SK-N-SH (cell line): Measurements from ENCODE around the gene LCE1E. TPM values are rescaled to one million over a fixed set of nuclear protein-coding genes. Genes with fewer than 3 reads are reported as not detected.

Experiments
- CTCF ChIA-PET: fragments of 300-600, 350-600 bp; formaldehyde crosslinking; extraction: SDS; loops from one replicate; lab custom pipeline; 2021; lab: Yijun Ruan, JAX
- POLR2A ChIA-PET: fragments of 350-600 bp; sonication (Branson Sonifier 250); formaldehyde crosslinking; extraction: SDS; loops from one replicate; lab custom pipeline; 2020; ENCODE audit warnings: antibody characterized with exemption, inconsistent platforms; lab: Yijun Ruan, JAX
- DNase-seq: peaks from one replicate; pipeline ENCODE4 v3.0.0; 2012
- H2AFZ ChIP-seq: fragments of 200-600 bp; sonication (generic); 2 replicates; pipeline ENCODE4 v1.8.1; 2016; ENCODE audit warnings: antibody characterized with exemption, mild to moderate bottlenecking, low read depth
- H3F3A ChIP-seq: fragments of 200-600 bp; sonication (generic); replicated peaks from 2 replicates; pipeline ENCODE3; 2016; ENCODE audit warnings: antibody characterized with exemption, mild to moderate bottlenecking; ENCODE audit not compliant: insufficient read depth
- H3K27ac ChIP-seq, 2 experiments: fragments of 200-500 bp in 1 of 2; fragments of 200-600 bp in 1 of 2; sonication (Bioruptor generic) in 1 of 2; sonication (generic), shearing (Covaris generic) in 1 of 2; 2 replicates each; pipeline versions ENCODE4 v1.5.1 to v1.6.1; 2014 to 2016; ENCODE audit warnings: low read depth in 2 of 2, inconsistent platforms in 1 of 2, low read length in 1 of 2, mild to moderate bottlenecking in 1 of 2, mixed read lengths in 1 of 2
- H3K27me3 ChIP-seq: fragments of 200-600 bp; sonication (generic), shearing (Covaris generic); 2 replicates; pipeline ENCODE4 v1.6.1; 2016; ENCODE audit warnings: mixed run types; ENCODE audit not compliant: insufficient read depth
- H3K36me3 ChIP-seq, 2 experiments: fragments of 200-500 bp in 1 of 2; fragments of 200-600 bp in 1 of 2; sonication (Bioruptor generic) in 1 of 2; sonication (generic) in 1 of 2; replicated peaks in 1 of 2; 2 replicates each; pipeline versions ENCODE3 to v1.5.1; 2014 to 2016; ENCODE audit warnings: low read length in 1 of 2, mild to moderate bottlenecking in 1 of 2; ENCODE audit not compliant: insufficient read depth in 2 of 2, control insufficient read depth in 1 of 2
- H3K4me1 ChIP-seq, 2 experiments: fragments of 200-500 bp in 1 of 2; fragments of 200-600 bp in 1 of 2; sonication (Bioruptor generic) in 1 of 2; sonication (generic), shearing (Covaris generic) in 1 of 2; 2 replicates each; pipeline versions ENCODE4 v1.5.1 to v1.6.1; 2014 to 2016; ENCODE audit warnings: low read depth in 1 of 2, low read length in 1 of 2, mixed run types in 1 of 2; ENCODE audit not compliant: insufficient read depth in 2 of 2, control insufficient read depth in 1 of 2
- H3K4me2 ChIP-seq: fragments of 200-600 bp; sonication (generic), shearing (Covaris generic); 2 replicates; pipeline ENCODE4 v1.6.1; 2017; ENCODE audit warnings: mixed run types
- H3K4me3 ChIP-seq, 2 experiments: fragments of 200-500 bp in 1 of 2; fragments of 200-600 bp in 1 of 2; sonication (Bioruptor generic) in 1 of 2; sonication (generic), shearing (Covaris generic) in 1 of 2; 2 replicates each; pipeline versions ENCODE4 v1.5.1 to v1.8.1; 2014 to 2016; ENCODE audit warnings: low read depth in 2 of 2, inconsistent platforms in 1 of 2, low read length in 1 of 2, mild to moderate bottlenecking in 1 of 2, mixed read lengths in 1 of 2, moderate library complexity in 1 of 2
- H3K79me2 ChIP-seq: fragments of 200-600 bp; sonication (generic); 2 replicates; pipeline ENCODE4 v1.8.1; 2017; ENCODE audit warnings: mild to moderate bottlenecking; ENCODE audit not compliant: insufficient read depth
- H3K9ac ChIP-seq: fragments of 200-600 bp; sonication (generic); 2 replicates; pipeline ENCODE4 v1.6.1; 2017; ENCODE audit warnings: mixed run types
- H3K9me2 ChIP-seq: fragments of 200-600 bp; sonication (generic); 2 replicates; pipeline ENCODE4 v1.6.1; 2017; ENCODE audit warnings: mixed run types
- H3K9me3 ChIP-seq: fragments of 200-600 bp; sonication (generic); 2 replicates; pipeline ENCODE4 v1.6.1; 2017; ENCODE audit warnings: mixed run types, mild to moderate bottlenecking, moderate library complexity
- H4K20me1 ChIP-seq: fragments of 200-600 bp; sonication (generic); 2 replicates; pipeline ENCODE4 v1.6.1; 2017; ENCODE audit warnings: mild to moderate bottlenecking, mixed run types; ENCODE audit not compliant: insufficient read depth
- CHD2 ChIP-seq: fragments of 150-350 bp; IDR thresholded peaks from 2 replicates; pipeline ENCODE4 v1.6.1; 2018; ENCODE audit warnings: low read length; ENCODE audit not compliant: partially characterized antibody
- ELF1 ChIP-seq: IDR thresholded peaks from 2 replicates; pipeline ENCODE4 v1.4.0; 2012
- EZH2phosphoT487 ChIP-seq: fragments of 200-600 bp; sonication (generic); IDR thresholded peaks from 2 replicates; pipeline ENCODE4 v1.6.1; 2017; ENCODE audit warnings: low read depth, mixed run types, mild to moderate bottlenecking, antibody characterized with exemption, moderate library complexity, borderline replicate concordance
- FOSL2 ChIP-seq: IDR thresholded peaks from 2 replicates; pipeline ENCODE4 v1.4.0; 2012; ENCODE audit warnings: low read depth, mild to moderate bottlenecking, moderate library complexity, borderline replicate concordance
- FOXJ3 ChIP-seq: sonication (generic); formaldehyde crosslinking; IDR thresholded peaks from 2 replicates; pipeline ENCODE4 v1.5.1; 2020; ENCODE audit warnings: mild to moderate bottlenecking, missing genetic modification reagents
- FOXM1 ChIP-seq: IDR thresholded peaks from 2 replicates; pipeline ENCODE4 v1.4.0; 2012; ENCODE audit warnings: low read depth, mild to moderate bottlenecking
- GABPA ChIP-seq: IDR thresholded peaks from 2 replicates; pipeline ENCODE4 v1.4.0; 2012; ENCODE audit warnings: low read depth, mild to moderate bottlenecking
- MAX ChIP-seq: IDR thresholded peaks from 2 replicates; pipeline ENCODE4 v1.4.0; 2012; ENCODE audit warnings: low read depth
- MEF2A ChIP-seq: IDR thresholded peaks from 2 replicates; pipeline ENCODE4 v1.4.0; 2012; ENCODE audit warnings: low read depth, borderline replicate concordance
- MXI1 ChIP-seq: IDR thresholded peaks from 2 replicates; pipeline ENCODE4 v1.6.1; 2012; ENCODE audit warnings: mild to moderate bottlenecking, low read depth, low read length, improper control_type of control experiment
- NFIC ChIP-seq: IDR thresholded peaks from 2 replicates; pipeline ENCODE4 v1.4.0; 2012; ENCODE audit warnings: borderline replicate concordance
- NRF1 ChIP-seq: IDR thresholded peaks from 2 replicates; pipeline ENCODE4 v1.6.1; 2012; ENCODE audit warnings: low read depth, mild to moderate bottlenecking, low read length
- POLR2AphosphoS5 ChIP-seq: IDR thresholded peaks from 2 replicates; pipeline ENCODE4 v1.6.1; 2012; ENCODE audit warnings: low read depth, low read length
- REST ChIP-seq: IDR thresholded peaks from 2 replicates; pipeline ENCODE4 v1.6.1; 2012; ENCODE audit warnings: mild to moderate bottlenecking, low read depth, low read length, moderate library complexity
- RFX5 ChIP-seq: IDR thresholded peaks from 2 replicates; pipeline ENCODE4 v1.6.1; 2012; ENCODE audit warnings: mild to moderate bottlenecking, improper control_type of control experiment, low read length
- RXRA ChIP-seq: IDR thresholded peaks from 2 replicates; pipeline ENCODE4 v1.4.0; 2012; ENCODE audit warnings: low read depth, mild to moderate bottlenecking, borderline replicate concordance
- TAF1 ChIP-seq: IDR thresholded peaks from 2 replicates; pipeline ENCODE4 v1.6.1; 2012; ENCODE audit warnings: low read depth, mild to moderate bottlenecking, low read length, moderate library complexity, borderline replicate concordance
- YY1 ChIP-seq: IDR thresholded peaks from 2 replicates; pipeline ENCODE4 v1.4.0; 2012; ENCODE audit warnings: low read depth, mild to moderate bottlenecking
- WGBS: methylation state at CpG from one replicate; pipeline ENCODE4 v1.1.6; 2017; ENCODE audit warnings: low lambda C conversion rate; 5-methylcytosine and 5-hydroxymethylcytosine counted together
- polyA plus RNA-seq, 3 experiments: library from polyadenylated mRNA; depleted of rRNA; stranded (reverse); fragments of >200 nt; gene quantifications; 2 replicates each; pipeline ENCODE4 v1.2.3, GENCODE V29; 2012
- TF ChIP-seq, protein P1 (sequence below): fragments of 150-350 bp; IDR thresholded peaks from 2 replicates; pipeline ENCODE4 v1.6.1; 2017; ENCODE audit warnings: antibody characterized with exemption, low read length, low read depth, borderline replicate concordance

Gene LCE1E
- polyA plus RNA-seq, 1 of the 3 experiments (the other 2 are of a cell fraction): not detected

DNA sequence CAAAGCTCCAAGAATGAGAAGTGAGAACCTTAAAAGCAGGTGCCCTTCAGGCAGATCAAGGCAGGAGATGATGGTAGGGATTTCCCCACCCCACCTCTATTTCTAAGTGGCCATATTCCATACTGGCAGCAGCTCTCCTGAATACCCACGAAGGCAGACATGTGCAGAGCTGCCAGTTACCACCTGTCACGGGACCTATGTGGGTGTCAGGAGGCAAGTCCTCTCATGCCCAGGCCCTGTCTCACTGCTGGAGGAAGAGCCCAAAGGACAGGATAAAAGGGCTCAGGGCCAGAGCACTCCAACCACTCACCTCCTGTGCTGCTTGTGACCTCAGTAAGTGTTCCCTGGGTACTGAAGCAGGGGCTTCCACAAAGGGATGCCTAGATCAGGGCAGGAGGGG, 25.0 kb downstream of the LCE1E start:
- no peaks in the 10 kb centered on the region for H3K9me2 ChIP-seq
- H3F3A ChIP-seq: no peaks in the 10 kb centered on the region
- CTCF ChIA-PET: no interaction called here
- no peak overlapping the region for H3K4me3 ChIP-seq
- no peaks in the 10 kb centered on the region for H3K9me3 ChIP-seq
- no peaks in the 10 kb centered on the region for H4K20me1 ChIP-seq
- no peak overlapping the region for H3K4me2 ChIP-seq
- POLR2A ChIA-PET: no interaction called here
- H2AFZ ChIP-seq: no peak overlapping the region
- no peak overlapping the region for H3K9ac ChIP-seq
- H3K4me1 ChIP-seq: no peaks in the 10 kb centered on the region
- no peaks in the 10 kb centered on the region for H3K36me3 ChIP-seq
- TF ChIP-seq NRF1: no peak
- no peak for TF ChIP-seq MAX
- TF ChIP-seq EZH2phosphoT487: no peak
- no peak for TF ChIP-seq NFIC
- TF ChIP-seq GABPA: no peak
- TF ChIP-seq MEF2A: no peak
- TF ChIP-seq FOXM1: no peak
- no peak for TF ChIP-seq FOSL2
- TF ChIP-seq POLR2AphosphoS5: no peak
- no peak for TF ChIP-seq TAF1
- TF ChIP-seq, all 33 proteins: peak for 0
- 0% methylated on average over 2 of the region's 2 CpGs for WGBS
- no peaks in the 10 kb centered on the region for H3K79me2 ChIP-seq
- H3K27ac ChIP-seq: no peak overlapping the region
- no peak for DNase-seq
- H3K27me3 ChIP-seq: no peaks in the 10 kb centered on the region

- no peak for DNase-seq
- CTCF ChIA-PET: no interaction called here
- no peak within 1 kb of the TSS for H3K9ac ChIP-seq
- H3K4me1 ChIP-seq: no peaks in the 10 kb centered on the region
- H3K27me3 ChIP-seq: no peaks in the 10 kb centered on the region
- POLR2A ChIA-PET: no interaction called here
- H3K79me2 ChIP-seq: no peaks in the 10 kb centered on the region
- H4K20me1 ChIP-seq: no peaks in the 10 kb centered on the region
- WGBS: 8% methylated on average over 2 of the region's 2 CpGs
- no peaks in the 10 kb centered on the region for H3K36me3 ChIP-seq
- TF ChIP-seq FOXJ3 (no peak), MXI1 (no peak), ELF1 (no peak), RFX5 (no peak), GABPA (no peak), EZH2phosphoT487 (no peak), NRF1 (no peak), CHD2 (no peak), RXRA (no peak), REST (no peak), YY1 (no peak), MEF2A (no peak)
- TF ChIP-seq, protein P1, sequence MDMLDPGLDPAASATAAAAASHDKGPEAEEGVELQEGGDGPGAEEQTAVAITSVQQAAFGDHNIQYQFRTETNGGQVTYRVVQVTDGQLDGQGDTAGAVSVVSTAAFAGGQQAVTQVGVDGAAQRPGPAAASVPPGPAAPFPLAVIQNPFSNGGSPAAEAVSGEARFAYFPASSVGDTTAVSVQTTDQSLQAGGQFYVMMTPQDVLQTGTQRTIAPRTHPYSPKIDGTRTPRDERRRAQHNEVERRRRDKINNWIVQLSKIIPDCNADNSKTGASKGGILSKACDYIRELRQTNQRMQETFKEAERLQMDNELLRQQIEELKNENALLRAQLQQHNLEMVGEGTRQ: no peak
- H2AFZ ChIP-seq: no peak within 1 kb of the TSS
- no peaks in the 10 kb centered on the region for H3F3A ChIP-seq
- no peak within 1 kb of the TSS for H3K4me2 ChIP-seq
- no peaks in the 10 kb centered on the region for H3K9me2 ChIP-seq
- H3K27ac ChIP-seq: no peak within 1 kb of the TSS
- no peaks in the 10 kb centered on the region for H3K9me3 ChIP-seq
- no peak within 1 kb of the TSS for H3K4me3 ChIP-seq
Measured at GRCh38 chr1:152811671-152812070, 25.6 kb downstream of the LCE1E start, which contains the start of gene LCE1B. Gene LCE1B (plus strand): TSS chr1:152811971. CDS start chr1:152812447, 476 bp downstream.
